Activated gamma-delta T cell treated with anti-CD3 and anti-CD28 coated beads, Interleukin-2, amount 50 U/mL, for 16 hours (primary cell): Measurements from ENCODE around the gene PIGN.

Source experiments
- DNase-seq: peaks from one replicate; pipeline ENCODE4 v3.0.0-alpha.2; 2020; ENCODE audit warnings: low read depth

Gene PIGN

DNA sequence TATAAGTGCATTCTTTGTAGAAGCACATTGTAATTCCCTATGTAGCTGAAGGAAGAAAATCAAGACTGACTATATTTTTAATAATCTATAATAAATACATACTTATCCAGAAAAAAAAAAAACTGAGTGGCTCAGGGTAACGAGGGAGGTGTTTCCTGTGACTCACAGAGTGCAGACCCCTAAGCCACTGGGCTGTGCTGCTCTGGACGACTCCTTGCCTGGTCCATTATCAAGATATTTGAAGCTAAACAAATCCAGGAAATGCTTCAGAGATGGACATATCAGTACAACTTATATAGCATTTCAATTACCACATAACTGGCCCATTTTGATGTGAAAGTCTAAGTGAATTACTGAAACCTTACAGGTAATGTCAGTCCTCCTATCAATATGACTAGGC lies 80.6 kb downstream of the PIGN start:
- DNase-seq: no peak

DNA sequence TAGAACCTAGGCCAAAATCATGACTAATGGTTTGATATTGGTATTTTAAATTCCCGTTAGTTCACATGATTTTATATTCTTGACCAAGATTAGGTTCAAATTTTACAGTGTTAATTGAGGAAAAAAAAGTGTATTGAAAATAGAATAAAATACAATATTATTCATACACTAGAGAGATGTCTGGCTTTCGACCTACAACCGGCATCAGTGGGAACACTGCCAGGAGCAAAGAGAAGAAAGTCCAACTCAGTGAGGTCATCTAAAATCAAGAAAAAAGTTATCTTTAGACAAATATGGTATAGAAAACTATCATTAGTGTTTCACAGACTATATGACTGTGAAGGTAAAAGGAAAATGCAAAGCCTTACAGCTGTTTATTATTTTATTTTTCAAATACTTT lies 81.5 kb downstream of the PIGN start:
- no peak for DNase-seq

DNA sequence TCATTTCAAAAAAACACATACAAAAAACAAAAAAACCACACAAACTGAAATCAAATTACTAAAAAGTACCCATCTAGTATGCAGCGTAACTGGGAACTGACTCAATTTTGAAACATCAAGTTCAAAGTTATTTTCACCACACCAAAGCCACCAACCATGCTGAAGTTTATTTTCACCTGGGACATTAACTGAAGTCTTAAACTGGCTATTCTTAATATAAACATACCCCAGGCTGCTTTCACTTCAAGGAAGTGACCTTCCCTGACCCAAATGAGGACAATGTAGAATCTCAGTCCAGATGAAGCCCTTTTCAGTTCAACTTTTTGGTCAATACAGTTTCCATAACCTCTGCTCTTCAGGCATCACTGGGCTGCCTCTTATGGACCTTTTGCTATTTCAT lies 84.6 kb downstream of the PIGN start:
- no peak for DNase-seq

DNA sequence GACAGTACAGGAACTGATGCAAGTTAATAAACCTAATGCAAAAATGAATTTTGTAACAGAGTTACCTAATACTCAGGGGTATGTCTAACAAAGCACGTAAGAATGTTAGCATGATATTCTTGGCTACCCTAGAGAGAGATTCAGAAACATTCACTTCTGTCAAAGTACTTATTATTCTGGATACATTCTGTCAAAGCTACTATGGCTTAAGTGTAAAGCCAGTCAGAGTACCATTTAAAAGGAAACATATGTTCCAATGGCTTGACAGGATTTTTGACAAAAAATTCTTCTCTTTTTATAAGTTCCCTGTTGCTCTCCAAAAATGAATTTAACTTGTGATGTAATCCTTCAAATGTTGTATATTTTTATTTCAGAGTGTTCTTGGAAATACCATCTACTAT lies 85.5 kb downstream of the PIGN start:
- DNase-seq: no peak

DNA sequence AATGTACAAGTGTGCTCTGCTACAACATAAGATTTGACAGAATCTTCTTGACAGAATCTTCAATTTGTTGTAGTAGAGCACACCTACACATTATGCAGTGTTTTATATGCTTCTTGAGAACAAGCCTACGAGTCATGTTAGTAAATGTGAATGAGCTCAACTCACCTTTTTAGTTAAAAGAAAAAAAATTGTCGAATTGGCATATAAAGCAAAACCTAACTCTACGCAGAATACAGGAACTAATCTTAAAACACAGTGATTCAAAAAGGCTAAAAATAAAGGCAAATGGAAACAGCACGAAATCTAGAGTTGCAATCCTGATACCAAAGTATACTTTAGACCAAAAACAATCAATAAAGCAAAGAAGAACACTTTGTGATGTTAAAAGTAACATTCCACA lies 87.9 kb downstream of the PIGN start:
- no peak for DNase-seq

DNA sequence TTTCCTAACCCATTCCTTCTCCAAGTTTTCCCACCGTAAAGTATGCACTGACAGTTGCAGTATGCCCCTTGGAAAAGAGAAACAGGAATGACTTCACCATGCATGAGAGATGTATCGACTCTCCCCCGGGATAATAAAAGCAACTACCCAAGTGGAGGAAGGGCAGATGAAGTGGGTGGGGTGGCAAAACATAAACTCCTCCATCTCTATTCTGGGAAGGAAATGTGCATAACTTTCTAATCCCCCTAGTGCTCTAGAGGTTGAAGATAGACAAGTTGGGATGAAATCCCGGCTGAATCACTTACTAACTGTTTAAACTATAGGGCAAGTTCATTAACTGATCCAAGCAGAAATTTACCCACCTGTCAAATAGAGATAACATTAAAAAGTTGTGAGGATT lies 89.2 kb downstream of the PIGN start:
- no peak for DNase-seq

DNA sequence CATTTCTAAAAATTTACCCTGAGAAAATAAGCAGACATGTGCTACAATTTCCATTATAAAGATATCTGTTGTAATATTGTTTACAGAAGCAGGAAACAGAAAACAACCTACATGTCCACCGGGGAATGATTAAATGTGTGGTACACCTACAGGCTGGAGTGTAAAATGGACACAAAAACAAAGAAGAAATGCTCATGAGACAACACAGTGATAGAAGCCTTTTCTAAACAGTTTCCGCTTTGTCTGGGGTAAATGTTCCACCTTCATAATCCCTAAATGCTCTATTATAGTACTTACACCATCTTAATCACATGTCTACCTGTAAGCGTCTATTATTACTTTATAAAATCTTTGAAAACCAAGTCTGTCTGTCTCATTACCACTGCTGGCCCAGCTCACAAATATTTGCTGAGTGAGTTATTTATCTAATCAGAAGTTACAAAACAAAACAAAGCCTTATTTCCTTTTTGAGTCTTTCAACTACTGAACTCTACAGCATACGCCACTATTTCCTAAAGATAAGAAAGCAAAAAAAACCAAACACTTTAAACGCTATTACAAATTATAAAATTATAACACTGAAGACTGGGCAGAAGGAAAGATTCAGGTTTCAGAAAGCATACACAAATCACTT lies 95.3 kb downstream of the PIGN start:
- no peak for DNase-seq

DNA sequence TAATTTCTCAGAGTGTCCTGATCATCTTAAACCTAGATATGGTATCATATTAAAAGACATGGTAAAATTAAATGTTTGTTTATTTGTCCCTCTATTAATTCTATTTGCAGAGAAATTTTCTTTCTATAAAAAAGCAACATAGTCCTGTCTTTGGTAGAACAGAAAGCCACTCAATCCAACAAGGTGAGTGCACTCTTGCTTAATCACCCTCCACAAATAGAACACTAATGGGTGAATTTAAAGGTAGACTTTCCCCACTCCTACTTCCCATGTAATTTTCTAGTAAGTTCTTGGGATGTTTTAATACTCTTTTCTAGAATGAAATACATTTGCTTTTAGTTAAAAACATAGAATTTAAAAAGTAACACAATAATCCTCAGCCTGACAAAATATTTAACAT lies 97.7 kb downstream of the PIGN start:
- DNase-seq: no peak

DNA sequence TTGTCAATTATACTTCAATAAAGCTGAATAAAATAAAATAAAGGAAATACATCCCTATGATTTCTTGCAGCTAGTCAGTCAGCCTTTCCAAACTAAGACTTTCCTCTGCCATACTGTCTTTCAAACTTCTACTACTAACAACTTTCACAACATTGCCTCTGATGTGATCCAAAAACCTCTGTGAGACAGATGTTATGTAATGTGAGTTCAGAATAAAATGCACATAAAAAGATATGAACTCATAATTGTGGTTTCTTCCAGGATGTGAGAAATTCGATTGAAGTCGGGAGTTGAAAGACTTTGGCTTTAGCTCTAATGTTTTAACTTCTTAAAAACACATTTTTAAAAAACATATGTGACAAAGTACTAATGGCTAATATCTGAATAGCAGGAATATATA lies 98.7 kb downstream of the PIGN start:
- DNase-seq: no peak

DNA sequence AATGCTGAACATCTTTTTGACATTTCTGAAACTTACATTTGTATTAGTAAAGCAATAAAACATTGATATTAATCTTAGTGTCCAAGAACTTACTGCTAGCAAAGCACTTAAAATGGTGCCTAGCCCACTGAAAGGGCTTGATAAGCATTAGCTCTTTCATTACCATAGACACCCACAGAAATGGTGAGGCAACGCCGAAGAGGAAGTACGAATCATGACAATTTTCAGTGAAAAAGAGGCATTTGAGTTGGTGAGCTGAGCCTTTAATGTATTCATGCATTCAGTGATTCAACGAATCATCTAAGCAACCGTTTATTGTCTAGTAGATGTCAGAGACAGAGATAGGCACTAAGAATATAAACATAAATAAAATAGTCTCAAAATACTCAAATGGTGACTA lies 101.1 kb downstream of the PIGN start:
- DNase-seq: no peak

DNA sequence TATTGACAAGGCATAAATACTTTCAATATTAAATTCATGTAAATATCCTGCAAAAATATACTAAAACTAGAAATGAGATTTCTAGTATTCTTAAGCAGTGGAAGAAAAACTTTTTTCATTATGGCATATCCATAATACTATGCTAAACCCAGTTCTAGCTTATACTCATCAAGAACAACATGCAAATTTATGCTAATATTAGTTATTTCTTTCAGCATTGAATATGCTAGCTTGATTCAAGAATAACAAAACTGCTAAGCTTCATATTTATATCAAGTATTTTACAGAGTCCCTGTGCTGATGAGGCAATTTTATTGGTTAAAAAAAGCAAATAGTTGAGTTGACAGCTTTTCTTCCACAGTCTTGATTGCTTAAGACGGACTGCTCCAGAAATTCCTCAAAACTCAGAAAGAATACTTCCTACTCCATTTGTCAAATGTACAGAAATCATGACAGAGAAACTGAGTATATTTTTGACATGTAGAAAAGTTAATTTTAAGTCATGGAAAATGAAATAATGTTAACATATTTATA lies 105.0 kb downstream of the PIGN start:
- no peak for DNase-seq

DNA sequence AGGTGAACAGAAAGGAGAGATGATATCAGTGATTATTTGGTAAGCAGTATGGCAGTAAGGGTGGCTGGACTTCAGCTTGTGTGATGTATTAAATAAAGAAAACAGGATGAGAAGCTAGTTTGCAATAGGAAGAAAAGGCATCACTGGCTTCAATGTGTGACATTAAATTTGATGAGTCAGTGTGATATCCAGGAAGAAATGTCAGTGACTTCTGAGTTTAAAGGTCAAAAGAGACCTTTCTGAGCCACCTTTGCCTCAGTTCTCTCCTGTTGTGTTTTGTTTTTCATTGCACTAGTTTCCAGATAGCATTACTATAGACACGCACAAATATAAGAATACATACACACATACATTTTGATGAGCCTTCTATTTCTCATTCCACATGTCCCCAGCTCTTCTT lies 105.6 kb downstream of the PIGN start:
- no peak for DNase-seq

DNA sequence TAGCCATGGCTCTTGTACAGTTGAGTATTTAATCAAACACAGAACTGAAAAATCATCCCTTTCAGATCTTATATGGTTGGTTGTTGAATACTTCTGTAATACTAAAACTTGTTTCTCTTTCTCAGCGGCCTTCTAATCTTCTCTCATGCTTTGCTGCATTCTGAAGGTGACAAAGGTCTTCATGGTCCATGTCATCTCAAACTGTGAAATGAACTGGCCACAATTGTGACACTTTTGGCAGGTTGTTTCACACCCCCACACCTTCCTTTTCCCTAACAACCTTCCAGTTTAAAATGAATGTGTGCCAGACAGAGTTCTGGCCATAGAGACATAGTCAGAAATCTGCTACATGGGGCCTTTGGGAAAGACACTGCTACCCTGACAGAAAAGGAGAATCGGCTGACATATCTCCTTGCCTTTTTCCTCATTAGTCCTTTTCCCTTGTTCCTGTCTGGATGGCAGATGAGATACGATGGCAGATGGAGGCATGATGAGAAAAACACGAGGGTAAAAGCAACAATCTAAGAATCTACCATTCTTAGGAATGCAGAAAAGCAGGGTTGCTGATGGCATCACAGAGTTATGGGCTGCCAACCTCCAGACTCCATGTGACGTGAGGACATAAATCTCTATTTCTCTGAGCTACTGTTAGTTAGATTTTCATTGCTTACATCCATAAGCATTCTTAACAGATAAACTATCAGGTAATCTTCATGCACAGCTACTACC lies 106.5 kb downstream of the PIGN start:
- DNase-seq: no peak

DNA sequence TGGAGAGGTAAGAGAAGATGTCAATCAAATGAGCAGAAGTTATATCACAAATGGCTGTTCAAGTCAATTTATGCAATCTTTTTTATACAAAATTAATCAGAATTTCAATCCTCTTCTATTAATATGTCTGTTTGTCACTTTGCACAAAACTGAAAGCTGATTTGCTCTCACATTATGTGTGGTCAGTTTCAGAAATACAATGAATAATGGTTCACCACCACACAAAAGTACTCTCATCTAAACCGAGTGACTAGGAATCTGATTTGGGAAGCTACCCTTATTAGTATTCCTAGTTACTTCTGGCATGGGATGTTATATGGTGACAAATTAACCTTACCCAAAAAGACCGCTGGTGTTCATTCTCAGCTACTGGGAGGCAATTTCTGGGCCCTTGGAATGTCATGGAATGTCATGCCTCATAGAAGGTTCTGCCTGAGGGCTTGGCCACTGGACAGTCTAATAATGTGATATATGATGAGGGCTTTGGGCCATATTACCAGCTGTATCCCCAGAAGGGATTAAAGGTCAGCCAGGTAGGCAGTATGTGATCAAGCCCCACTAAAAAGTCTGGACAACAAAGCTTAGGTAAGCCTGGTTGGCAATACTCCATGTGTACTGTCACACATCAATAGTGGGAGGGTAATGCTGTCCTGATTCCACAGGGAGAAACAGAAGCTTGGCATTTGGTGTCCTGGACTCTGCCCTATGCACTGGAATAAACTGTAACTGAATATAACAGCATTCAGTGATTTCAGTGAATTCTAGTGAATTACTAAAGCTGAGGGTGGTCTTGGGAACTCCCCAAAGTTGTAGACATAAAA lies 113.2 kb downstream of the PIGN start:
- no peak for DNase-seq

DNA sequence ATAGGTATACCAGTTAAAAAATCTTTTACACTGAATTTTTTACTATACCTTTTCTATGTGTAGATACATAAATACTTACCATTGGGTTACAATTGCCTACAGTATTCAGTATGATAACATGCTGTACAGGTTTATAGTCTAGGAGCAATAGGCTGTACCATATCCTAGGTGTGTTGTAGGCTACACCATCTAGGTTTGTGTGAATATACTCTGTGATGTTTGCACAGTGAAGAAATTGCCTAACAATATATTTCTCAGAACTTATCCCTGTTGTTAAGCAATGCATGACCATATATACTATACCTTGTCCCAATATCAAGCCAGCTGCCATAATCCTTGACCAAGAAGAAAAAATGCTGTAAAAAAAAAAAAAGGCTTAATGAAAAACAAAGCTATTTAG lies 114.5 kb downstream of the PIGN start:
- DNase-seq: no peak

DNA sequence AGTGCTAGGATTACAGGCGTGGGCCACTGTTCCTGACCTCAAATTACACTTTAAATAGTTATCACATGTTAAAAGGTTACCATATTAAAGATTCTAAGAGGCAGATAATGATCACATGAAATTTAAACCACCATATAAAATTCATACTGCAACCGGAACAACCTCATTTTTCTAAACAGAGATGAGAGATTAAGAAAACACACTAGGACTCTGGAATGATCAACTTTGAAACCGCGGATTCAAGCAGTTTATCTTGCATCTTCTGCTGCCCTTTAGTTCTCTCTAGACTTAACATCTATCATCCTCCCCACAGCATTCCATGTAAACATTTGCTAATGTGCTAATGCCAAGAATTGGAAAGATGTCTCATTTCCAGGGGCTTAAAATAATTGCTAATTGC lies 115.8 kb downstream of the PIGN start:
- no peak for DNase-seq

DNA sequence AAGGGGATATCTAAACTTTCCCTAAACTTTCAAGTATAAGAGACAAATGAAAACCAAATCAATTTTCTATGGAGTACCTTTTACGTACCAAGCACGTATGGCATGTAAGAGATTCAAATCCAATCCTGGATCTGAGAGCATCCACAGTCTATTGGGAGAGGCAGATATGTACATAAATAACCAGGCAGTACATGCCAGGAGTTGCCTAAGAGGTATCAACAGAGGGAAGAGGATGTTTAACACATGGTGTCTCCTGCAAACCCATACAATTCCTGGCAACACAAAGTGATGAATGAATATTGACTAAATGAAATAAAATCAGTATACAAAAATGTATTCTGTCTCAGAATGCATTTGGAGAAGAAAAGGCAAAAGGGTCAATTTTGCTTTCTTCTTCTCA lies 116.6 kb downstream of the PIGN start:
- DNase-seq: no peak

DNA sequence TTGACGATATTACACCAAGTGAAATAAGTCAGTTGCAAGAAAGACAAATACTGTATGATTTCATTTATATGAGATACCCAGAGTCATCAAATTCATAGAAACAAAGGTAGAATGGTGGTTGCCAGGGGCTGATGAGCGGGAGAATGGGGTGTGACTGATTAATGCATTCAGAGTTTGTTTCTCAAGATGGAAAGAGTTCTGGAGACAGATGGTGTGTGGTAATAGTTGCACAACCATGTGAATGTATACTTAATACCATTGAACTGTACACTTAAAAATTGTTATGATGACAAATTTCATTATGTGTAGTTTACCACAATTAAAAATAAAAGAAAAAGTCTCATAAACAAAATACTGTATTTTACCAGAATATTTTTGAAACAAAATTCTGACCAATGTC lies 117.3 kb downstream of the PIGN start:
- no peak for DNase-seq

DNA sequence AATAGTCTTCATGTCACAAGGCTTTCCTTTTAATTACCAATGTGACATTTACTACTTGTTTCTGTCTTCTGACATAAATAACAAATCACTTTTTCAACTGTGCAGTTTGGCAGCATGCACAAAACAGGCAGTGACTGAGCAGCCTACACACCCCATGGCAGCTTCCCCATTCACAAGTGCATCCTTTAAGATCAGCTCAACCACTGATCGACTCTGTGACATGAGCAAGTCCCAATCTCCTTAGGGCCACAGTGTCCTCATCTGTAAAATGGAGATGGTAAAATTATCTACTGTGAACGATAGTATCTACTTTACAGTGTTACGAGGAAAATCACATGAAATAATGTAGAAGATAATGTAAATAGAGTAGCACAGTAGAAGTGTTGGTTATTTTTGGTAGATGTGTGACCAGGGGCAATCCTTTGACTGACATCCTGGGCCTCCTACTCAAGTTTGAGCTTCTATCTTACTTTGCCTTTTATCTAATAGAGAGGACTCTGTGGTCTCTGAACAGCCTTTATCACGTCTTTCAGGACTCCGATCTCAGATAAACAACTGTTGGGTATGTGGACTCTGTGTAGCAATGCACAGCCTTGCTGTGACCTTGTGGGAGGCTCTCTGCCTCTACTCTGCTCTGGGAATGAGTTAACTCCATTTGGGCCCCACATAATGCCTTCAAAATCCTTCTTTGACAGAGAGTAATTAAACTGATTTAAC lies 120.6 kb downstream of the PIGN start:
- no peak for DNase-seq

DNA sequence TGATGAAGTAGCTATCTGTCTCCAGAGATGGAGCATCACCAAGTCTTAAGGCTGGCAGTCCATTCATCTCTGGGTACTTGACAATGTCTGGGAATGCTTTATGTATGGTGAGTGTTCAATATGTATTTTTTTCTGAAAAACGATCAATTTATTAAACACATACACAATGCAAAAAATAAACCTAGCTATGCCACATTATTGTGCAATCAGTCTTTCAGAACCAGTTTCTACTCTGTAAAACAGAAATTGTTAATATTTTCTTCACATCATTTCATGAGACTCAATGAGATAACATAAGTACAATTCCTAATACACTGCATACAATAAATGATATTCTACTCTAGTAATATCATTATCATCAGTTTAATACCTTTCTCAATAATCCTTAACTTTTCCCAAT lies 122.5 kb downstream of the PIGN start:
- no peak for DNase-seq

DNA sequence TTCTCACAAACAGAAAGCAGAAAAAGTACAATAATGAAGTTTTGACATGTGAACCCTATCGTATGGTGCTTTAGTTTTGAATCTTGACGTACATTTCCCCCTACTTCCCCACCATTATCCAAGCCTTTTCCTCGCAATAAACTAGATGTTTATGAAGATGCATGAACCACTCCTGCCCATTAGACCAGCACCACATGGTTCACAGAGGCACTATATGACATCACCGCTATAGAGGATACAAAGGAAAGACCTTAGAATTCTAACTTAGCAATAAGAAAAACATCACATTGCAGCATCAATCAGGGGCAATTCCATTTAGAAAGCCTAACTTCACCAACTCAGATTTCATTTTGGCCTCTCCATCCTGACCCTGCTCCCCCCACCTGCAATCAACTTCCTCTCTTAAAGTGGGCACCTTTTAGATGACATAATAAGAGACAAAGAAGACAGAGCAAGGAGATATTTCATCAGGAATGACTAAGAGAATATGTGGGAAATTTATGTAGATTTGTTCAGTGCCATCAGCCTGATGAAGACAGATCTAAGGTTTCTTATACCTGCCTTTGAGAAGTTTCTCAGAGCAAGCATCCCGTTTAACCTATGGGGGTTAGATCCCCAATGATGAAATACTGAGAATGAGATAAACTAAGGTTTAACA lies 124.9 kb downstream of the PIGN start:
- DNase-seq: no peak

DNA sequence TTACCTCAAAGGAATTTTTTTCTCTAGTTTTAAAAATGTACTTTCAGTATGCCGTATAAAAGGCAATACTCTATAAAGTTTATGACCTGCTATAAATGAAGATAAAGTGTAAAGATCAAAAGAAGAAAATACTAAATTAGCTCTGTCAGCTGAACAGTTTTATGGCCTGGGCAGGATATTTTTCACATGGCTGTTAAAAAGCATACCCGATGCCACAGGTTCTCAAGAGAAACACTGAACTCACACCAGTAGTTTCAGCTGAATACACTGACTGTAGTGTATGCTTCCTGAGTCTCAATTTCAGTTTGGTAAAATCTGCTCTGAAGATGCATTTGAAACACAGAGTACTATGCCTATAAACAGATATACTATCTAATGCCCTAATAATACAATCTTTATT lies 126.0 kb downstream of the PIGN start:
- DNase-seq: no peak
